Caco-2 (cell line): ENCODE measurements around the gene TIMP2. TPM values are rescaled to one million over a fixed set of nuclear protein-coding genes. Genes with fewer than 3 reads are reported as not detected.

Experiments
- BruUV-seq: library from RNA; stranded (reverse); fragments of 400-500 nt; replicated peaks from 2 replicates; lab custom pipeline; 2021; lab: Mats Ljungman, UMichigan
- CTCF ChIA-PET: fragments of 300-600 bp; sonication (Branson Sonifier 250); formaldehyde crosslinking; loops from one replicate; lab custom pipeline; 2022; ENCODE audit warnings: antibody characterized with exemption; lab: Charles Lee
- POLR2A ChIA-PET: fragments of 300-600 bp; sonication (Branson Sonifier 250); formaldehyde crosslinking; loops from one replicate; lab custom pipeline; 2022; ENCODE audit warnings: antibody characterized with exemption; lab: Charles Lee
- DNase-seq, 2 experiments: peaks; one replicate each; pipeline versions ENCODE4 v3.0.0 to v3.0.0-alpha.2; 2020 to 2022
- H3K27me3 ChIP-seq: replicated peaks from 2 replicates; pipeline ENCODE4 v1.6.0; 2011; ENCODE audit warnings: low read length; ENCODE audit not compliant: control insufficient read depth, insufficient read depth
- H3K36me3 ChIP-seq: 2 replicates; pipeline ENCODE4 v1.5.1; 2011; ENCODE audit warnings: low read length; ENCODE audit not compliant: control insufficient read depth, insufficient read depth
- H3K4me1 ChIP-seq: fragments of 250-450 bp; sonication (Bioruptor Pico); 2 replicates; pipeline ENCODE4 v1.5.1; 2020; ENCODE audit warnings: mild to moderate bottlenecking
- H3K4me3 ChIP-seq: 2 replicates; pipeline ENCODE4 v1.5.1; 2011; ENCODE audit warnings: low read depth, mild to moderate bottlenecking, control low read depth, low read length
- H3K9me3 ChIP-seq: fragments of 250-450 bp; sonication (Bioruptor Pico); 2 replicates; pipeline ENCODE4 v1.5.1; 2020; ENCODE audit warnings: mild to moderate bottlenecking, moderate library complexity
- H3K27ac Mint-ChIP-seq: one replicate; pipeline ENCODE4 v1.8.0; 2022; ENCODE audit warnings: mixed read lengths; ENCODE audit not compliant: unreplicated experiment
- H3K27me3 Mint-ChIP-seq: one replicate; pipeline ENCODE4 v1.8.0; 2022; ENCODE audit warnings: mixed read lengths; ENCODE audit not compliant: insufficient read depth, unreplicated experiment
- H3K36me3 Mint-ChIP-seq: one replicate; pipeline ENCODE4 v1.8.0; 2022; ENCODE audit warnings: mild to moderate bottlenecking, mixed read lengths; ENCODE audit not compliant: insufficient read depth, unreplicated experiment
- H3K4me1 Mint-ChIP-seq: one replicate; pipeline ENCODE4 v1.8.0; 2022; ENCODE audit warnings: low read depth, mixed read lengths; ENCODE audit not compliant: unreplicated experiment
- H3K4me3 Mint-ChIP-seq: one replicate; pipeline ENCODE4 v1.8.0; 2022; ENCODE audit warnings: mild to moderate bottlenecking, moderate library complexity, mixed read lengths; ENCODE audit not compliant: unreplicated experiment
- H3K9me3 Mint-ChIP-seq: one replicate; pipeline ENCODE4 v1.8.0; 2022; ENCODE audit warnings: mixed read lengths; ENCODE audit not compliant: unreplicated experiment
- intact Hi-C: fragments of 100-400 bp; cut with micrococcal nuclease; formaldehyde crosslinking; loops from one replicate; pipeline ENCODE4 v1.10.0; 2022; ENCODE audit not compliant: unreplicated experiment
- total RNA-seq: library from RNA; stranded (reverse); gene quantifications from 2 replicates; pipeline ENCODE4 v1.2.3, GENCODE V29; 2022
- TF ChIP-seq, protein P1 (sequence below), 2 experiments: fragments of 200-600 bp in 1 of 2; IDR thresholded peaks; 1 replicate in 1 of 2; 2 replicates in 1 of 2; pipeline versions ENCODE4 v1.5.1 to v1.8.0; 2011 to 2022; ENCODE audit warnings: antibody characterized with exemption in 1 of 2, control low read depth in 1 of 2, inconsistent platforms in 1 of 2, low read depth in 1 of 2, low read length in 1 of 2, mild to moderate bottlenecking in 1 of 2, moderate library complexity in 1 of 2; ENCODE audit not compliant: insufficient read depth in 1 of 2, severe bottlenecking in 1 of 2, unreplicated experiment in 1 of 2

TIMP2 gene
- total RNA-seq, 1 experiment from 2014 or later: 70.1 TPM

DNA sequence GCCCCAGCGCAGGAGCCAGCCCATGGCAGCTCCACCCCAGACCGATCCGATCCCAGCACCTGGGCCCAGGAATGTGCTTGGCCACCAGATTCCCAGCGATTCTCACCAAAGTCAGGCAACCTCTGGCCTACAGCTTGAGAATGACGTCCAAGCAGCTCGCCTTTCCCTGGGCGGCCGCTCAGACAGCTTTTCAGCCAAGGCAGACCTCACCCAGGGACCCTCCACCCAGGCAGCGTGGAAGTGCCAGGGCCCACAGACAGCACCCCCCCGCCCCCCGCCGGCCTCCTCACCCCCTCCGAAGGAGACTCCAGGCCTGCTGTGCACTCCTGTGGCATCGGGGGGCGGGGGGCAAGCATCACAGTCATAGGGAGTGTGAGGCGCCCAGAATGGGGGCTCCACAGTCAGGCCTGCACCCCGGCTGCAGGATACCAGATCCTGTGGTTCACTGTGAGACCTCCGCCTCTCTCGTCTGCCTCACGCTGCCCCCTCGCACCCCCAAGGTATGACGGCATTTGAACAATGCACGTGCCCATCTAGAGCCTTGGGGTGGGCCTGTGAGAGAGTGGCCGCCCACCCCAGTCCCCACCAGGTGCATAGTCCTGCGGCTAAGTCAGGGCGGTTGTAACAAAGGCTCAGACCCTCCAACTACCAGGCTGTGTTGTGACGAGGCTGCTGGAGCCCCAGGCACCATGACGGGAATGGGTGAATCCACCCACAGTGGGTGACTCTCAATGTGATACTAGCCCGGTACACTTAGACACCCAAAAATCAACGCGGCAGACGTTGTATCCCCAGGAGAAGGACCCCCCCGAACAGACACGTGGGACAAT lies 28.1 kb downstream of the TIMP2 start:
- H3K4me3 ChIP-seq: no peak overlapping the region
- no peaks in the 10 kb centered on the region; the same call in 1 of the 2 replicates for H3K36me3 ChIP-seq
- no peaks in the 10 kb centered on the region for H3K9me3 ChIP-seq
- no peak overlapping the region for H3K4me3 Mint-ChIP-seq
- POLR2A ChIA-PET: no interaction called here
- H3K4me1 Mint-ChIP-seq: peaks cover 27% of the 10 kb centered on the region
- H3K27me3 Mint-ChIP-seq: no peaks in the 10 kb centered on the region
- CTCF ChIA-PET: no interaction called here
- no peaks in the 10 kb centered on the region for H3K27me3 ChIP-seq
- TF ChIP-seq, protein P1, sequence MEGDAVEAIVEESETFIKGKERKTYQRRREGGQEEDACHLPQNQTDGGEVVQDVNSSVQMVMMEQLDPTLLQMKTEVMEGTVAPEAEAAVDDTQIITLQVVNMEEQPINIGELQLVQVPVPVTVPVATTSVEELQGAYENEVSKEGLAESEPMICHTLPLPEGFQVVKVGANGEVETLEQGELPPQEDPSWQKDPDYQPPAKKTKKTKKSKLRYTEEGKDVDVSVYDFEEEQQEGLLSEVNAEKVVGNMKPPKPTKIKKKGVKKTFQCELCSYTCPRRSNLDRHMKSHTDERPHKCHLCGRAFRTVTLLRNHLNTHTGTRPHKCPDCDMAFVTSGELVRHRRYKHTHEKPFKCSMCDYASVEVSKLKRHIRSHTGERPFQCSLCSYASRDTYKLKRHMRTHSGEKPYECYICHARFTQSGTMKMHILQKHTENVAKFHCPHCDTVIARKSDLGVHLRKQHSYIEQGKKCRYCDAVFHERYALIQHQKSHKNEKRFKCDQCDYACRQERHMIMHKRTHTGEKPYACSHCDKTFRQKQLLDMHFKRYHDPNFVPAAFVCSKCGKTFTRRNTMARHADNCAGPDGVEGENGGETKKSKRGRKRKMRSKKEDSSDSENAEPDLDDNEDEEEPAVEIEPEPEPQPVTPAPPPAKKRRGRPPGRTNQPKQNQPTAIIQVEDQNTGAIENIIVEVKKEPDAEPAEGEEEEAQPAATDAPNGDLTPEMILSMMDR (IDR thresholded peaks at IDR 0.05; ENCODE audit: insufficient read depth in 1 of 2, low read depth in 1 of 2, low read length in 1 of 2, severe bottlenecking in 1 of 2, unreplicated experiment in 1 of 2): no peak
- peaks cover 40% of the 10 kb centered on the region for H3K36me3 Mint-ChIP-seq
- no peaks in the 10 kb centered on the region for H3K9me3 Mint-ChIP-seq
- peak overlapping the region; percentile 32 for H3K27ac Mint-ChIP-seq
- BruUV-seq: no TSS peak
- DNase-seq: no peak
- peaks cover 27% of the 10 kb centered on the region for H3K4me1 ChIP-seq
- intact Hi-C loops: no loop called here

DNA sequence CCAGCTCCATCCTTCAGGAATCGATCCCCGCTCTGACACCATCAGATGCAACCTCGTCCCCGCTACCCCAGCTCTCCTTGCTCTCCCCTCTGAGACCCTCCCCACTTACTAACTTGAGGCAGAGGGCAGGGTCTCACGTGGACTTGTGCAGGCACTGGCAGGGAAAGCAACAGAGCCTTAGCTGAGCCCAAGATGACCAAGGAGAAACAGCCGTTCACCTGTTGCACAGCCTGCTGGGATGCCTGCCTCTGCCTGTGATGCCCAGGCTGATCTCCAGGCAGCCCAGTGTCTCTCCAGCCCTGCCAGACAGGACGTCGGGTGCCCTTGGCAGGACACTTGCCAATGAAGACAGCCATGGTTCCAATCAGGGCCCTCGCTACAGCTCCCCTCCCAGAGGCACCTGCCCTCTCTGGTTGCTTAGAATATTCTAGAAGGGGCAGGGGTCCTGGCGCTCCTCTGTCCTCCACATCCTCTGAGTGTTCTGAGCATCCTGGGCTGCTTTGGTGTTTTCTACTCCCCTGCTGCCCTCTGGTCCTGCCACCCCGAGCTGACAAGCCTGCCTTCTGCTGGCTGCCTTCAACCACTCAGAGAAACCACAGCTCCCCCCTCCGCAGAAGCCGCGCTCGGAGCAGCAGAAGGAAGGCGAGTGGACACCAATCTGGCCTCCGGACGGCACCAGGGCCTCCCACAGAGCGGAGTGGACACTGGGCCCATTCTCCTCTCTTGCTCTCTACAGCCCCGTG lies 28.9 kb downstream of the TIMP2 start:
- no peak for DNase-seq
- no peaks in the 10 kb centered on the region for H3K27me3 Mint-ChIP-seq
- CTCF ChIA-PET: no interaction called here
- peaks cover 24% of the 10 kb centered on the region for H3K4me1 Mint-ChIP-seq
- no peaks in the 10 kb centered on the region for H3K9me3 Mint-ChIP-seq
- no peak overlapping the region for H3K27ac Mint-ChIP-seq
- POLR2A ChIA-PET: no interaction called here
- H3K36me3 ChIP-seq: no peaks in the 10 kb centered on the region; the same call in 1 of the 2 replicates
- H3K4me3 ChIP-seq: no peak overlapping the region
- TF ChIP-seq, protein P1 (IDR thresholded peaks at IDR 0.05; ENCODE audit: insufficient read depth in 1 of 2, low read depth in 1 of 2, low read length in 1 of 2, severe bottlenecking in 1 of 2, unreplicated experiment in 1 of 2): no peak
- H3K36me3 Mint-ChIP-seq: peaks cover 42% of the 10 kb centered on the region
- intact Hi-C loops: no loop called here
- H3K9me3 ChIP-seq: no peaks in the 10 kb centered on the region
- H3K4me1 ChIP-seq: peaks cover 27% of the 10 kb centered on the region
- H3K27me3 ChIP-seq: no peaks in the 10 kb centered on the region
- BruUV-seq: no TSS peak
- H3K4me3 Mint-ChIP-seq: no peak overlapping the region

DNA sequence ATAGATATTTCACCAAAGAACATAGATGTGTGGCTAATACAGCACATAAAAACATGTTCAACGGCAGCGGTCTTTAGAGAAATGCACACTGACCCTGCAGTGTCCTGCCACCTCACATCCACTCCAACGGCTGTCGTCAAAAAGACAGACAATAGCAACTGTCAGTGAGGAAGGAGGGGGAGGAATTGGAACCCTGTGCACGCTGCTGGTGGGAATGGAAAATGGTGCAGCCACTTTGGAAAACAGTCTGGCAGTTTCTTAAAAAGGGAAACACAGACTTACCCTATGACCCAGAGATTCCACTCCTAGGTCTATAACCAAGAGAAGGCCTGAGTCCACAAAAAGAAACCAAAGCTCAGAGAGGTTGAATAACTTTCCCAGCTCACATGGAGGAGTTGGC lies 29.9 kb downstream of the TIMP2 start:
- Mint-ChIP-seq H3K4me3 (no peak overlapping the region), H3K36me3 (peaks cover 43% of the 10 kb centered on the region), H3K27me3 (no peaks in the 10 kb centered on the region), H3K9me3 (no peaks in the 10 kb centered on the region), H3K4me1 (peaks cover 18% of the 10 kb centered on the region), H3K27ac (no peak overlapping the region)
- no peaks in the 10 kb centered on the region; the same call in 1 of the 2 replicates for H3K36me3 ChIP-seq
- intact Hi-C loops: no loop called here
- H3K4me3 ChIP-seq: no peak overlapping the region
- no peak for DNase-seq
- peaks cover 23% of the 10 kb centered on the region for H3K4me1 ChIP-seq
- H3K9me3 ChIP-seq: no peaks in the 10 kb centered on the region
- TF ChIP-seq, protein P1 (IDR thresholded peaks at IDR 0.05; ENCODE audit: insufficient read depth in 1 of 2, low read depth in 1 of 2, low read length in 1 of 2, severe bottlenecking in 1 of 2, unreplicated experiment in 1 of 2): no peak
- no TSS peak for BruUV-seq
- ChIA-PET CTCF (no interaction called here), POLR2A (no interaction called here)
- H3K27me3 ChIP-seq: no peaks in the 10 kb centered on the region
